ENCODE data around the gene TMEM150B. TPM values are rescaled to one million over a fixed set of nuclear protein-coding genes. Genes with fewer than 3 reads are reported as not detected.

Gene TMEM150B
- total RNA-seq, 1 experiment from 2014 or later: not detected

DNA sequence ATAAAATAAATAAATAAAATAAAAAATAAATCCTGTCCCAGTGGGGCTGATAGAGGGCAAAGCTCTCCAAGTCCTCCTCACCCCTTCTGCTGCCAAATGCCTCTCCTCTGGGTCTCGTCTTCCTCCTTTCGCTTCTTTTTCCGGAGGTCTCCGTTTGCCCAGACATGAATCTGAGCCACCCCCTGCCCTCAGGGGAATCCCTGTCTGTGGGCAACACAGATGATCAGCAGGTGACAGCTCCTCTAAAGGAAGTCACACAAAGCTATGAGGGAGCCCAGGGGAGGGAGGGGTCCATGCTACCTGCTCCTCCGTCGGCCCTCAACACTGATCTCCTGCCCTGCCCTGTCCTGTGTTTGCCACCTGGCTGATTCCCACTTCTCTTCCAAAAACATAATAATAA is 479 bp downstream of the TMEM150B start:
- Histone ChIP-seq H3K9ac (ENCODE audit: low read length) (no peak overlapping the region), H3K4me3 (replicated peaks in 1 of 2; ENCODE audit: low read depth in 1 of 2, low read length in 2 of 2) (no peak overlapping the region), H3K4me2 (ENCODE audit: low read length) (no peak overlapping the region), H2AFZ (ENCODE audit: low read depth, low read length, poor library complexity, severe bottlenecking) (no peak overlapping the region), H3K9me3 (ENCODE audit: control insufficient read depth in 1 of 2, insufficient read depth in 1 of 2, low read depth in 1 of 2, low read length in 2 of 2) (no peaks in the 10 kb centered on the region), H4K20me1 (ENCODE audit: insufficient read depth) (no peaks in the 10 kb centered on the region), H3K9me2 (ENCODE audit: insufficient read depth) (no peaks in the 10 kb centered on the region), H3K4me1 (ENCODE audit: control insufficient read depth in 1 of 2, insufficient read depth in 2 of 2, low read length in 2 of 2) (peaks cover 5 to 14% of the 10 kb centered on the region in 2 experiments; a peak in 3 of 4 replicates), H3K36me3 (ENCODE audit: control insufficient read depth in 1 of 2, insufficient read depth in 2 of 2, low read length in 2 of 2) (no peaks in the 10 kb centered on the region), H3K79me2 (ENCODE audit: insufficient read depth, low read length) (no peaks in the 10 kb centered on the region), H3K27me3 (ENCODE audit: insufficient read depth, low read length) (no peaks in the 10 kb centered on the region), H3K27ac (ENCODE audit: low read depth, low read length) (no peak overlapping the region)
- RAD21 ChIA-PET (ENCODE audit: low non-redundant PET in 1 of 2, low total read pairs in 2 of 2, uncharacterized antibody in 2 of 2, unreplicated experiment in 2 of 2): no interaction called here
- TF ChIP-seq, protein P1, sequence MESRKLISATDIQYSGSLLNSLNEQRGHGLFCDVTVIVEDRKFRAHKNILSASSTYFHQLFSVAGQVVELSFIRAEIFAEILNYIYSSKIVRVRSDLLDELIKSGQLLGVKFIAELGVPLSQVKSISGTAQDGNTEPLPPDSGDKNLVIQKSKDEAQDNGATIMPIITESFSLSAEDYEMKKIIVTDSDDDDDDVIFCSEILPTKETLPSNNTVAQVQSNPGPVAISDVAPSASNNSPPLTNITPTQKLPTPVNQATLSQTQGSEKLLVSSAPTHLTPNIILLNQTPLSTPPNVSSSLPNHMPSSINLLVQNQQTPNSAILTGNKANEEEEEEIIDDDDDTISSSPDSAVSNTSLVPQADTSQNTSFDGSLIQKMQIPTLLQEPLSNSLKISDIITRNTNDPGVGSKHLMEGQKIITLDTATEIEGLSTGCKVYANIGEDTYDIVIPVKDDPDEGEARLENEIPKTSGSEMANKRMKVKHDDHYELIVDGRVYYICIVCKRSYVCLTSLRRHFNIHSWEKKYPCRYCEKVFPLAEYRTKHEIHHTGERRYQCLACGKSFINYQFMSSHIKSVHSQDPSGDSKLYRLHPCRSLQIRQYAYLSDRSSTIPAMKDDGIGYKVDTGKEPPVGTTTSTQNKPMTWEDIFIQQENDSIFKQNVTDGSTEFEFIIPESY (IDR thresholded peaks at IDR 0.05; ENCODE audit: extremely low read depth, insufficient replicate concordance, low read length): no peak
- TF ChIP-seq SIN3A (IDR thresholded peaks at IDR 0.05; ENCODE audit: low read depth) (no peak), ZNF274 (IDR thresholded peaks at IDR 0.05; ENCODE audit: low read depth, low read length) (no peak)
- no peak for DNase-seq (ENCODE audit: low read depth, low spot score)
- CTCF ChIA-PET: no interaction called here
- ATAC-seq: no peak
- POLR2A ChIA-PET: no interaction called here
- intact Hi-C loops (cut with micrococcal nuclease): no loop called here
- BruUV-seq (replicated peaks): no TSS peak

DNA sequence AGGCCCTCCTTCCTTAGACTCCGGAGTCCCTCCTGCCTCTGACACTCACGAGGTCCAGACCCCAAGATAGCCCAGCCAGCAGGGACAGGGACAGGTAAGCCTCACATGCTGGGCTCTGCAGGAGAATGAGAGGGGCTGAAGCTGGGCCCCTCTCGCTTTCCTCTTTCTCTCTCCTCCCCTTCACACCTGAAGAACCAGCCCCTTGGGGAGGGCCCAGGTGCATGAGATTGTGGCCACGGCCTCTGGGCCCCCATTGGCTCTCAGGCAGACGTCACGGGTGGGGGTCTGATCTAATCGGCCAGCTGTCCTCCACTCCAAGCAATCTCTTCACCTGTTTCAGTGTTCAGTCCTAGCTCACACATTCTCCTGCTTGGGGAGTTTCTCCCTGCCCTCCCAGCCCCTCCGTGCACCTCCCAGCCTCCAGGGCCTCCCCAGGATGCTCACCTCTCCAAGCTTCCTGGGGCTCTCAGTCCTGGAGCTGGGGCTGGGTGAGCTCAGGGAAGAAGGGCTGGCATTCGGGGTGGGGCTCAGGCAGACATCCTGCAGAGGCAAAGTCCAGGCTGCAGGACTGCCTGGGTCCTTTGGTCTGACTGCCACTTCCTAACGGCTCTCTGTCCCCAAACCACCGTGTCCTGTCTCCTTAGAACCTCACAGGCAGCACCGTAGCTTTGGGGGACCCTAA is 2.8 kb downstream of the TMEM150B start:
- intact Hi-C loops (cut with micrococcal nuclease): no loop called here
- Histone ChIP-seq H3K9me2 (ENCODE audit: insufficient read depth) (no peaks in the 10 kb centered on the region), H3K27me3 (ENCODE audit: insufficient read depth, low read length) (no peaks in the 10 kb centered on the region), H3K27ac (ENCODE audit: low read depth, low read length) (no peak overlapping the region), H2AFZ (ENCODE audit: low read depth, low read length, poor library complexity, severe bottlenecking) (no peak overlapping the region), H3K9ac (ENCODE audit: low read length) (no peak overlapping the region), H4K20me1 (ENCODE audit: insufficient read depth) (no peaks in the 10 kb centered on the region), H3K4me3 (replicated peaks in 1 of 2; ENCODE audit: low read depth in 1 of 2, low read length in 2 of 2) (no peak overlapping the region), H3K79me2 (ENCODE audit: insufficient read depth, low read length) (no peaks in the 10 kb centered on the region), H3K9me3 (ENCODE audit: control insufficient read depth in 1 of 2, insufficient read depth in 1 of 2, low read depth in 1 of 2, low read length in 2 of 2) (no peaks in the 10 kb centered on the region), H3K4me2 (ENCODE audit: low read length) (no peak overlapping the region), H3K4me1 (ENCODE audit: control insufficient read depth in 1 of 2, insufficient read depth in 2 of 2, low read length in 2 of 2) (peaks cover 1 to 2% of the 10 kb centered on the region in 2 experiments; a peak in 3 of 4 replicates), H3K36me3 (ENCODE audit: control insufficient read depth in 1 of 2, insufficient read depth in 2 of 2, low read length in 2 of 2) (no peaks in the 10 kb centered on the region)
- POLR2A ChIA-PET: no interaction called here
- RAD21 ChIA-PET (ENCODE audit: low non-redundant PET in 1 of 2, low total read pairs in 2 of 2, uncharacterized antibody in 2 of 2, unreplicated experiment in 2 of 2): no interaction called here
- no TSS peak for BruUV-seq (replicated peaks)
- CTCF ChIA-PET: interaction anchor here (2.6 kb wide), 1 partner anchor 20 kb away, joined by 12 read pairs; no protein-coding TSS in a partner anchor
- DNase-seq (ENCODE audit: low read depth, low spot score) (no peak), ATAC-seq (no peak)
- no peak for TF ChIP-seq RAD21 (IDR thresholded peaks at IDR 0.05; ENCODE audit: low read depth)
- TF ChIP-seq CEBPB (IDR thresholded peaks at IDR 0.05; ENCODE audit: low read depth): no peak
- no peak for TF ChIP-seq SRF (IDR thresholded peaks at IDR 0.05; ENCODE audit: low read depth)
- TF ChIP-seq, protein P2, sequence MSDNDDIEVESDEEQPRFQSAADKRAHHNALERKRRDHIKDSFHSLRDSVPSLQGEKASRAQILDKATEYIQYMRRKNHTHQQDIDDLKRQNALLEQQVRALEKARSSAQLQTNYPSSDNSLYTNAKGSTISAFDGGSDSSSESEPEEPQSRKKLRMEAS (IDR thresholded peaks at IDR 0.05): no peak
- no peak for TF ChIP-seq EZH2phosphoT487 (IDR thresholded peaks at IDR 0.05; ENCODE audit: borderline replicate concordance)
- no peak for TF ChIP-seq SIN3A (IDR thresholded peaks at IDR 0.05; ENCODE audit: low read depth)
- no peak for TF ChIP-seq YY1 (IDR thresholded peaks at IDR 0.05; ENCODE audit: extremely low read depth, insufficient replicate concordance, low read depth, low read length)
- no peak for TF ChIP-seq SP1 (IDR thresholded peaks at IDR 0.05; ENCODE audit: low read depth)
- TF ChIP-seq FOSL1 (IDR thresholded peaks at IDR 0.05; ENCODE audit: low read depth): no peak
- TF ChIP-seq ELF1 (IDR thresholded peaks at IDR 0.05; ENCODE audit: borderline replicate concordance, low read depth): no peak
- TF ChIP-seq, protein P1 (IDR thresholded peaks at IDR 0.05; ENCODE audit: extremely low read depth, insufficient replicate concordance, low read length): no peak

All from HCT116 (cell line).